ENCODE results near the gene SLC4A9. TPM values are rescaled to one million over a fixed set of nuclear protein-coding genes. Genes with fewer than 3 reads are reported as not detected.

SLC4A9 gene, protein sequence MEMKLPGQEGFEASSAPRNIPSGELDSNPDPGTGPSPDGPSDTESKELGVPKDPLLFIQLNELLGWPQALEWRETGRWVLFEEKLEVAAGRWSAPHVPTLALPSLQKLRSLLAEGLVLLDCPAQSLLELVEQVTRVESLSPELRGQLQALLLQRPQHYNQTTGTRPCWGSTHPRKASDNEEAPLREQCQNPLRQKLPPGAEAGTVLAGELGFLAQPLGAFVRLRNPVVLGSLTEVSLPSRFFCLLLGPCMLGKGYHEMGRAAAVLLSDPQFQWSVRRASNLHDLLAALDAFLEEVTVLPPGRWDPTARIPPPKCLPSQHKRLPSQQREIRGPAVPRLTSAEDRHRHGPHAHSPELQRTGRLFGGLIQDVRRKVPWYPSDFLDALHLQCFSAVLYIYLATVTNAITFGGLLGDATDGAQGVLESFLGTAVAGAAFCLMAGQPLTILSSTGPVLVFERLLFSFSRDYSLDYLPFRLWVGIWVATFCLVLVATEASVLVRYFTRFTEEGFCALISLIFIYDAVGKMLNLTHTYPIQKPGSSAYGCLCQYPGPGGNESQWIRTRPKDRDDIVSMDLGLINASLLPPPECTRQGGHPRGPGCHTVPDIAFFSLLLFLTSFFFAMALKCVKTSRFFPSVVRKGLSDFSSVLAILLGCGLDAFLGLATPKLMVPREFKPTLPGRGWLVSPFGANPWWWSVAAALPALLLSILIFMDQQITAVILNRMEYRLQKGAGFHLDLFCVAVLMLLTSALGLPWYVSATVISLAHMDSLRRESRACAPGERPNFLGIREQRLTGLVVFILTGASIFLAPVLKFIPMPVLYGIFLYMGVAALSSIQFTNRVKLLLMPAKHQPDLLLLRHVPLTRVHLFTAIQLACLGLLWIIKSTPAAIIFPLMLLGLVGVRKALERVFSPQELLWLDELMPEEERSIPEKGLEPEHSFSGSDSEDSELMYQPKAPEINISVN
- total RNA-seq (2022; extraction: Qiagen RNA extraction; ENCODE audit: low read depth) = 0.01 TPM in 1 of 5 replicates, not detected in the others

DNA sequence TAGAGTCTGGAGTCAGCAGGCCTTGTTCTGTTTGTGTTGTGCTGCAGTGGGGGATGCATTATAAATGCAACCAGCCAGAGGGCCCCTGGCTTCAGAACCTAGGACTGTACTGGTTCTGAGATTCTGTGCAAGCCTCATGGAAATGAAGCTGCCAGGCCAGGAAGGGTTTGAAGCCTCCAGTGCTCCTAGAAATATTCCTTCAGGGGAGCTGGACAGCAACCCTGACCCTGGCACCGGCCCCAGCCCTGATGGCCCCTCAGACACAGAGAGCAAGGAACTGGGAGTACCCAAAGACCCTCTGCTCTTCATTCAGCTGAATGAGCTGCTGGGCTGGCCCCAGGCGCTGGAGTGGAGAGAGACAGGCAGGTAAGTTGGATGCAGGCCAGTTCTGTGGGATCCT is at the start of gene SLC4A9:
SLC4A9 (plus strand) TSS at position 94 of the 400 bp plus-strand sequence; CDS start at position 137, 43 bp downstream.

DNA sequence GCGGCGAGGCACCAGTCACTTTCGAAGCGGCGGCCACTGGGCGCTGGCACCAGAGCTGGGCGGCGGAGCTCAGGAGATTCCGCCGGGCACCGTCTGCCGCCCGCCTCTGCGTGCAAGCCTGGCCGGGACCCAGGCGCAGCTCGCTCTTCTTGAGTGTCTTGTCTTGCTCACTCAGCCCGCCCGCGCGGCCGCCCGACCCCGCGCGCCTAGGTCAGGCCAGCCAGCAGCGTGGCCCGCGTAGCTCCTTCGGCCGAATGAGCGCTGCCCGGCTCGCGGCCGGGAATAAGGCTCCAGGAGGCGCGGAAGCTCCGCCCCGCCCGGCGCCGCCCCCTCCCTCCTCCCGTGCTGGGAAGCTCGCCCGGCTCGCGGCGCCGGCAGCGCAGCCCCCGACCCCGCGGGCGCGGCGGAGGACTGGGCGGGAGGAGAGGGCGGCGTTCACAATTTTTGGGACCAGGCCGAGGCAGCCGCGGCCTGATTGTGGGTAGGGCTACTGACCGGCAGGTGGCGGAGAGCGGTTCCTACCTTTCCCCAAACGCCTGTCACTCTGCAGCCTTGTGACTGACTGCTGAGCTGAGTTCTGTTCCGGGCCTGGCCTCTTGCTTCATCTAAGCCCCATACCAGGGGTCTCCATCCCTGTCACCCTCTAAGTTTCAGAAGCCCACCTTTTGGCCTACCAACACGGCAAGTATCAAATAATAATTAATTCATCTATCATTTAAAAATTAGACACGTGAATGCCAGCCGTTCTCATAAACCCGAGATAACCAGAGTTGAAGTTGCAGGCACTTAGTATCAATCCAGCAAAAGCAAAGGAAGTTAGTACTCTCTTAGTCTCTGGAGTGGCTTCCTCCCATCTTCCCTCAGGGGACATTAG is 13.4 kb upstream of the SLC4A9 start, which contains the start of gene HBEGF:
HBEGF (minus strand) TSS at position 256 of the 874 bp plus-strand sequence. CDS start 275 bp downstream, outside the sequence.

DNA sequence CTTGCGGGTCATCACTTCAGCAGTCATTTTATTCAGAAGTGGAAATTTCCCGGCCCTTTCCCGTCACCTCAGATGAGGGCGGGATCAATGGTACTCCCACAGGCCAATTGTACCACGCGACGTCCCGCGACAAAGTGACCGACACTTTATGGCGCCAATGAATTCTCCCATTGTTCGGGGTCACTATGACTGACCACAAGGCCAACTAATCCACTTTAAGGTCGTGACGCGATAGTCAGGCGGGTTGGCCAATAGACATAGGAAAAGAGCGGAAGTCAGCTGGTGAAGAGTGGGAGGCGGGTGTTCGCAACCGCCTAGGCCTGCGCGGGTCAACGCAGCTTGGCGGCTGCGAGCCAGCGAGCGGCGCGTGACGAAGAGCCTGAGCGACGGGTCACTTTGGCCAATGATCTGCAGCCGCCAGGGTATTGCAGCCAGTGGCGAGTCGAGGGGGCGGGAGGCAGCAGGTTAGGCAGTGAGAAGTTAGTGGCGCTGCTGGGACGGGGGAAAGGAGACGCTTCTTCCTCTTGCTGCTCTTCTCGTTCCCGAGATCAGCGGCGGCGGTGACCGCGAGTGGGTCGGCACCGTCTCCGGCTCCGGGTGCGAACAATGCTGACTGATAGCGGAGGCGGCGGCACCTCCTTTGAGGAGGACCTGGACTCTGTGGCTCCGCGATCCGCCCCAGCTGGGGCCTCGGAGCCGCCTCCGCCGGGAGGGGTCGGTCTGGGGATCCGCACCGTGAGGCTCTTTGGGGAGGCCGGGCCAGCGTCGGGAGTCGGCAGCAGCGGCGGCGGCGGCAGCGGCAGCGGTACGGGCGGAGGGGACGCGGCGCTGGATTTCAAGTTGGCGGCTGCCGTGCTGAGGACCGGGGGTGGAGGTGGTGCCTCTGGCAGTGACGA is 41.6 kb downstream of the SLC4A9 start, which contains the start of gene ANKHD1:
ANKHD1 (plus strand) TSS at position 472 of the 896 bp plus-strand sequence; CDS start at position 607, 135 bp downstream.

Other genes with a start within 250 kb of the SLC4A9 start
- 5.0 to 6.3 TPM (median 5.8 TPM) in 5 replicates for gene PURA, start 246.1 kb upstream of the SLC4A9 start, total RNA-seq (2022; extraction: Qiagen RNA extraction; ENCODE audit: low read depth)
- gene IGIP, start 234.3 kb upstream of the SLC4A9 start, total RNA-seq (2022; extraction: Qiagen RNA extraction; ENCODE audit: low read depth) = 0.91 to 1.2 TPM (median 1.0 TPM) in 5 replicates
- 152 to 212 TPM (median 161 TPM) in 5 replicates for gene CYSTM1, start 185.0 kb upstream of the SLC4A9 start, total RNA-seq (2022; extraction: Qiagen RNA extraction; ENCODE audit: low read depth)
- gene PFDN1, start 57.1 kb upstream of the SLC4A9 start, total RNA-seq (2022; extraction: Qiagen RNA extraction; ENCODE audit: low read depth) = 91.1 to 135 TPM (median 93.0 TPM) in 5 replicates
- gene HBEGF, start 13.6 kb upstream of the SLC4A9 start, total RNA-seq (2022; extraction: Qiagen RNA extraction; ENCODE audit: low read depth) = 6.5 to 7.8 TPM (median 7.5 TPM) in 5 replicates
- 42.8 to 60.9 TPM (median 50.4 TPM) in 5 replicates for gene ANKHD1, start 41.6 kb downstream of the SLC4A9 start, total RNA-seq (2022; extraction: Qiagen RNA extraction; ENCODE audit: low read depth)
- 1.3 to 5.0 TPM (median 2.1 TPM) in 5 replicates for gene EIF4EBP3, start 187.5 kb downstream of the SLC4A9 start, total RNA-seq (2022; extraction: Qiagen RNA extraction; ENCODE audit: low read depth)
- gene SRA1, start 197.3 kb downstream of the SLC4A9 start, total RNA-seq (2022; extraction: Qiagen RNA extraction; ENCODE audit: low read depth) = 37.6 to 53.3 TPM (median 45.8 TPM) in 5 replicates
- gene APBB3, start 204.4 kb downstream of the SLC4A9 start, total RNA-seq (2022; extraction: Qiagen RNA extraction; ENCODE audit: low read depth) = 4.9 to 7.7 TPM (median 6.0 TPM) in 5 replicates
- 74.7 to 85.5 TPM (median 78.4 TPM) in 5 replicates for gene SLC35A4, start 204.6 kb downstream of the SLC4A9 start, total RNA-seq (2022; extraction: Qiagen RNA extraction; ENCODE audit: low read depth)

Measured in A549 treated with CpdA at 1 μM for 4 hours (cell line).